Mesenchymal stem cell (in vitro differentiated cells and primary cell): Measurements from ENCODE around the gene ABHD3.
"Not testable (repeated sequence)": the region's sequence is repeated elsewhere in the genome, so short reads cannot be mapped to it uniquely, and the experiment has no call there.

Experiments
- DNase-seq: peaks from one replicate; pipeline ENCODE4 v3.0.0-alpha.2; 2013
- H2AFZ ChIP-seq: one replicate; pipeline ENCODE4 v1.6.1; 2013; ENCODE audit warnings: low read depth, mild to moderate bottlenecking, control low read depth, inconsistent platforms, low read length, moderate library complexity
- H2AK5ac ChIP-seq: 2 replicates; pipeline ENCODE4 v1.6.1; 2013; ENCODE audit warnings: low read length, moderate library complexity, mild to moderate bottlenecking, inconsistent platforms; ENCODE audit not compliant: severe bottlenecking
- H2BK120ac ChIP-seq: one replicate; pipeline ENCODE4 v1.6.1; 2013; ENCODE audit warnings: low read depth, mild to moderate bottlenecking, inconsistent platforms, low read length, moderate library complexity
- H2BK12ac ChIP-seq, 2 experiments: one replicate each; pipeline ENCODE4 v1.6.1; 2013; ENCODE audit warnings: inconsistent platforms in 2 of 2, low read length in 2 of 2, mild to moderate bottlenecking in 2 of 2, moderate library complexity in 2 of 2, control low read depth in 1 of 2
- H2BK15ac ChIP-seq: one replicate; pipeline ENCODE4 v1.6.1; 2013; ENCODE audit warnings: mild to moderate bottlenecking, low read depth, inconsistent platforms; ENCODE audit not compliant: poor library complexity, severe bottlenecking
- H2BK5ac ChIP-seq: 2 replicates; pipeline ENCODE4 v1.6.1; 2013; ENCODE audit warnings: low read depth, mild to moderate bottlenecking, low read length, control low read depth, inconsistent platforms; ENCODE audit not compliant: poor library complexity, severe bottlenecking
- H3K14ac ChIP-seq, 2 experiments: one replicate each; pipeline ENCODE4 v1.6.1; 2013; ENCODE audit warnings: inconsistent platforms in 2 of 2, low read length in 2 of 2, control low read depth in 1 of 2, mild to moderate bottlenecking in 1 of 2, moderate library complexity in 1 of 2
- H3K18ac ChIP-seq, 2 experiments: one replicate each; pipeline ENCODE4 v1.6.1; 2013; ENCODE audit warnings: inconsistent platforms in 2 of 2, low read length in 2 of 2, control low read depth in 1 of 2, low read depth in 1 of 2, mild to moderate bottlenecking in 1 of 2
- H3K23ac ChIP-seq, 2 experiments: one replicate each; pipeline ENCODE4 v1.6.1; 2013; ENCODE audit warnings: inconsistent platforms in 2 of 2, low read length in 2 of 2, mild to moderate bottlenecking in 2 of 2, moderate library complexity in 2 of 2, control low read depth in 1 of 2
- H3K27ac ChIP-seq: 2 replicates; pipeline ENCODE4 v1.5.1; 2013; ENCODE audit warnings: mild to moderate bottlenecking, moderate library complexity, low read length, control low read depth, inconsistent platforms; ENCODE audit not compliant: poor library complexity, severe bottlenecking
- H3K27me3 ChIP-seq, 2 experiments: 2 replicates each; pipeline versions ENCODE4 v1.6.1 to v1.7.0; 2013; ENCODE audit warnings: low read length in 2 of 2, mild to moderate bottlenecking in 2 of 2, moderate library complexity in 2 of 2, control low read depth in 1 of 2, inconsistent platforms in 1 of 2; ENCODE audit not compliant: control insufficient read depth in 1 of 2, insufficient read depth in 1 of 2
- H3K36me3 ChIP-seq, 2 experiments: 2 replicates each; pipeline versions ENCODE4 v1.6.1 to v1.7.0; 2013; ENCODE audit warnings: low read length in 2 of 2, control low read depth in 1 of 2, inconsistent platforms in 1 of 2, low read depth in 1 of 2, mild to moderate bottlenecking in 1 of 2; ENCODE audit not compliant: insufficient read depth in 2 of 2, control insufficient read depth in 1 of 2
- H3K4ac ChIP-seq, 2 experiments: one replicate each; pipeline ENCODE4 v1.6.1; 2013; ENCODE audit warnings: inconsistent platforms in 2 of 2, low read length in 2 of 2, mild to moderate bottlenecking in 2 of 2, moderate library complexity in 2 of 2, control low read depth in 1 of 2, low read depth in 1 of 2
- H3K4me1 ChIP-seq: 2 replicates; pipeline ENCODE4 v1.6.1; 2013; ENCODE audit warnings: low read depth, low read length, control low read depth; ENCODE audit not compliant: control insufficient read depth, insufficient read depth
- H3K4me2 ChIP-seq: 2 replicates; pipeline ENCODE4 v1.6.1; 2013; ENCODE audit warnings: low read length, mild to moderate bottlenecking, inconsistent platforms; ENCODE audit not compliant: poor library complexity, severe bottlenecking
- H3K4me3 ChIP-seq, 2 experiments: 2 replicates each; pipeline versions ENCODE4 v1.5.1 to v1.7.0; 2013; ENCODE audit warnings: low read length in 2 of 2, mild to moderate bottlenecking in 2 of 2, control low read depth in 1 of 2, low read depth in 1 of 2; ENCODE audit not compliant: insufficient read depth in 1 of 2
- H3K79me1 ChIP-seq: replicated peaks from 2 replicates; pipeline ENCODE4 v1.6.1; 2013; ENCODE audit warnings: mild to moderate bottlenecking, control low read depth, low read length, inconsistent platforms; ENCODE audit not compliant: poor library complexity, severe bottlenecking
- H3K9ac ChIP-seq: 2 replicates; pipeline ENCODE4 v1.7.0; 2013; ENCODE audit warnings: mild to moderate bottlenecking, low read length, moderate library complexity
- H3K9me3 ChIP-seq: 2 replicates; pipeline ENCODE4 v1.7.0; 2013; ENCODE audit warnings: mild to moderate bottlenecking, low read length; ENCODE audit not compliant: control insufficient read depth
- H4K8ac ChIP-seq: one replicate; pipeline ENCODE4 v1.6.1; 2013; ENCODE audit warnings: inconsistent platforms, mild to moderate bottlenecking, low read length, moderate library complexity
- H4K91ac ChIP-seq: one replicate; pipeline ENCODE4 v1.6.1; 2013; ENCODE audit warnings: mild to moderate bottlenecking, low read length, inconsistent platforms
- WGBS: methylation state at CpG from one replicate; pipeline ENCODE4 v1.1.7; 2013; ENCODE audit warnings: mixed read lengths; 5-methylcytosine and 5-hydroxymethylcytosine counted together

The ABHD3 gene

GRCh38 chr18:21653361-21653760 is 51.2 kb downstream of the ABHD3 start:
- no peaks in the 10 kb centered on the region for H3K36me3 ChIP-seq
- no peak overlapping the region for H3K18ac ChIP-seq
- H2AK5ac ChIP-seq = no peak overlapping the region
- no peak overlapping the region for H3K4me3 ChIP-seq
- H3K27me3 ChIP-seq = no peaks in the 10 kb centered on the region
- H4K8ac ChIP-seq = no peak overlapping the region
- no peak overlapping the region for H2BK15ac ChIP-seq
- no peaks in the 10 kb centered on the region for H3K79me1 ChIP-seq
- H3K4me1 ChIP-seq = no peaks in the 10 kb centered on the region
- H2BK120ac ChIP-seq = no peak overlapping the region
- H3K23ac ChIP-seq = no peak overlapping the region
- no peak overlapping the region for H4K91ac ChIP-seq
- H3K4me2 ChIP-seq = no peak overlapping the region
- no peak overlapping the region for H2BK5ac ChIP-seq
- H3K9me3 ChIP-seq = no peaks in the 10 kb centered on the region
- H3K27ac ChIP-seq = no peak overlapping the region
- DNase-seq = no peak
- no peak overlapping the region for H2AFZ ChIP-seq
- WGBS = 96% methylated on average over 3 of the region's 3 CpGs
- no peak overlapping the region for H3K14ac ChIP-seq
- H3K4ac ChIP-seq = no peak overlapping the region
- no peak overlapping the region for H2BK12ac ChIP-seq
- H3K9ac ChIP-seq = no peak overlapping the region

GRCh38 chr18:21652073-21652472 is 52.5 kb downstream of the ABHD3 start:
- Histone ChIP-seq H4K91ac (no peak overlapping the region), H3K36me3 (no peaks in the 10 kb centered on the region), H3K4me3 (no peak overlapping the region), H2BK12ac (no peak overlapping the region), H3K79me1 (no peaks in the 10 kb centered on the region), H3K4ac (no peak overlapping the region), H2BK120ac (no peak overlapping the region), H3K4me1 (no peaks in the 10 kb centered on the region), H4K8ac (no peak overlapping the region), H2BK5ac (no peak overlapping the region), H2AFZ (no peak overlapping the region), H3K9me3 (no peaks in the 10 kb centered on the region), H3K27ac (no peak overlapping the region), H3K27me3 (no peaks in the 10 kb centered on the region), H3K4me2 (no peak overlapping the region), H2AK5ac (no peak overlapping the region), H3K14ac (no peak overlapping the region), H2BK15ac (no peak overlapping the region), H3K9ac (no peak overlapping the region), H3K23ac (no peak overlapping the region), H3K18ac (no peak overlapping the region)
- WGBS = 96% methylated on average over 4 of the region's 4 CpGs
- no peak for DNase-seq

GRCh38 chr18:21650311-21650710 is 54.3 kb downstream of the ABHD3 start:
- Histone ChIP-seq H2BK12ac (no peak overlapping the region), H3K9me3 (no peaks in the 10 kb centered on the region), H3K4me3 (no peak overlapping the region), H3K4me1 (no peaks in the 10 kb centered on the region), H2AK5ac (no peak overlapping the region), H3K23ac (no peak overlapping the region), H3K27ac (no peak overlapping the region), H3K4me2 (no peak overlapping the region), H3K36me3 (no peaks in the 10 kb centered on the region), H3K18ac (no peak overlapping the region), H3K14ac (no peak overlapping the region), H2BK5ac (no peak overlapping the region), H3K27me3 (no peaks in the 10 kb centered on the region), H3K79me1 (no peaks in the 10 kb centered on the region), H2BK120ac (no peak overlapping the region), H3K4ac (no peak overlapping the region), H4K91ac (no peak overlapping the region), H2BK15ac (no peak overlapping the region), H3K9ac (no peak overlapping the region), H4K8ac (no peak overlapping the region), H2AFZ (no peak overlapping the region)
- DNase-seq = no peak
- no CpG with 5 or more reads among the region's 1 CpG for WGBS

- H2BK5ac ChIP-seq, H2AK5ac ChIP-seq, H2BK120ac ChIP-seq, H2BK12ac ChIP-seq, H3K27ac ChIP-seq, H4K8ac ChIP-seq, H3K14ac ChIP-seq, H3K27me3 ChIP-seq, H2AFZ ChIP-seq, H3K4me3 ChIP-seq, H4K91ac ChIP-seq, H3K18ac ChIP-seq, DNase-seq, H3K4me1 ChIP-seq, H3K9me3 ChIP-seq, H3K23ac ChIP-seq, H3K4me2 ChIP-seq, H3K4ac ChIP-seq, H3K9ac ChIP-seq, H2BK15ac ChIP-seq, H3K79me1 ChIP-seq: not testable (repeated sequence)
- WGBS = 100% methylated on average over 1 of the region's 5 CpGs
- H3K36me3 ChIP-seq = peaks cover 3 to 12% of the 10 kb centered on the region in 2 experiments
These were observed 64.2 kb downstream of the ABHD3 start for GRCh38 chr18:21640375-21640774.
